ENCODE data around the gene AP1M1.

DNA sequence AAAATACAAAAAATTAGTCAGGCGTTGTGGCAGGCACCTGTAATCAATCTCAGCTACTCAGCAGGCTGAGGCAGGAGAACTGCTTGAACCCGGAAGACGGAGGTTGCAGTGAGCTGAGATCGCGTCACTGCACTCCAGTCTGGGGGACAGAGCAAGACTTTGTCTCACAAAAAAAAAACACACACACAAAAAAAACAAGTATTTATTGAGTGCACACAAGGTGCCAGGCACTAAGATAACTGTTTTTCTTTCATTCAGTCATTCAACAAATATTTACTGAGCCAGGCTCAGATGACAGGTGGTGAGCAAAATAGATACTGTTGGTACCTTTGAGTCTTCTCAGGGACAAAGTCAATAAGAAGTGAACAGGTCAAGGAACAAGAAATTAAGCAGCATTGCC, 30.7 kb upstream of the AP1M1 start:
- TF ChIP-seq, protein P1, sequence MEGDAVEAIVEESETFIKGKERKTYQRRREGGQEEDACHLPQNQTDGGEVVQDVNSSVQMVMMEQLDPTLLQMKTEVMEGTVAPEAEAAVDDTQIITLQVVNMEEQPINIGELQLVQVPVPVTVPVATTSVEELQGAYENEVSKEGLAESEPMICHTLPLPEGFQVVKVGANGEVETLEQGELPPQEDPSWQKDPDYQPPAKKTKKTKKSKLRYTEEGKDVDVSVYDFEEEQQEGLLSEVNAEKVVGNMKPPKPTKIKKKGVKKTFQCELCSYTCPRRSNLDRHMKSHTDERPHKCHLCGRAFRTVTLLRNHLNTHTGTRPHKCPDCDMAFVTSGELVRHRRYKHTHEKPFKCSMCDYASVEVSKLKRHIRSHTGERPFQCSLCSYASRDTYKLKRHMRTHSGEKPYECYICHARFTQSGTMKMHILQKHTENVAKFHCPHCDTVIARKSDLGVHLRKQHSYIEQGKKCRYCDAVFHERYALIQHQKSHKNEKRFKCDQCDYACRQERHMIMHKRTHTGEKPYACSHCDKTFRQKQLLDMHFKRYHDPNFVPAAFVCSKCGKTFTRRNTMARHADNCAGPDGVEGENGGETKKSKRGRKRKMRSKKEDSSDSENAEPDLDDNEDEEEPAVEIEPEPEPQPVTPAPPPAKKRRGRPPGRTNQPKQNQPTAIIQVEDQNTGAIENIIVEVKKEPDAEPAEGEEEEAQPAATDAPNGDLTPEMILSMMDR (IDR thresholded peaks at IDR 0.05) = no peak
- TF ChIP-seq POLR2A (IDR thresholded peaks at IDR 0.05) = no peak

Data from uterus (tissue), 2 donors.